ENCODE data around the gene ITGAL. TPM values are rescaled to one million over a fixed set of nuclear protein-coding genes. Genes with fewer than 3 reads are reported as not detected.

ITGAL gene
- total RNA-seq, 1 experiment from 2014 or later, result not detected

DNA sequence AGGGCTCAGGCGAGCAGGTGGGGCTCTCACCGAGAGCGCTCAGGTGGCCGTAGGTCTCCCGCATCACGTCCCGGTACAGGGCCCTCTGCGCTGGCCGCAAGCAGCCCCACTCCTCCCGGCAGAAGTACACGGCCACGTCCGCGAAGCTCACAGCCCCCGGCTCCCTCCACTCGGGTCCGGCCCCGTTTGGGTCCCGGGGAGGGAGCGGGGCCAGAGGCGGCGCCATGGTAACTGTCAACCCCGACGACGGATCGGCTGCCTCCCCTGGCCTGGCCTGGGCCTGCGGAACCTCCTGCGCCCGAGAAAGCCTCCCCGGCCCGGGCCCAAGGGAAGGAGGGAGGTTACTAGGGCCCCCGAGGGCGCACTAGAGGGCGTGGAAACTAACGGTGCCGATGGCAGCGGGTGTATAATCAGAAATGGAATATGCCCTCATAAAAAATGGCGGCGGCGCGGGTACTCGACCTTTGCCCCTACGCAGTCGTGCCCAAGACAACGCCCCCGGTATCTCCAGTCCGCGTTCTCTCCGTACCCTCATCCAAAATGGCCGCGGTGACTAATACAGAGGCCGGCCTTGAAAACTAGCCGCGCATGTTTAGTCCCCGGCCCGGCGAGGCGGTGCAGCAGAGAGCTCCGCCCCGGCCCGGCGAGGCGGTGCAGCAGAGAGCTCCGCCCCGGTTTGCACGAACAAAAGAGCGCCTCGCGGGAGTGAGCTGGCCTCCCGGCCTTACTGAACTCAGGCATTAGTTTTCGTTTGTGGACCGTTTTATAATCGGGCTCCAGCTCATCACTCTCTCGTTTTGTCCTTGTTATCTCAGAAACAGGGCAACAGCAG is 85.6 kb downstream of the ITGAL start, which contains the start of gene ZNF764:
TSS of gene ZNF764 (minus strand) at position 418 of the 832 bp plus-strand sequence. CDS start at position 226, 192 bp downstream.
- DNase-seq (ENCODE audit: unreplicated experiment), result peak; percentile 99
- H3K36me3 Mint-ChIP-seq (ENCODE audit: insufficient read depth, unreplicated experiment), result peaks cover 29% of the 10 kb centered on the region
- TF ChIP-seq, protein P1, sequence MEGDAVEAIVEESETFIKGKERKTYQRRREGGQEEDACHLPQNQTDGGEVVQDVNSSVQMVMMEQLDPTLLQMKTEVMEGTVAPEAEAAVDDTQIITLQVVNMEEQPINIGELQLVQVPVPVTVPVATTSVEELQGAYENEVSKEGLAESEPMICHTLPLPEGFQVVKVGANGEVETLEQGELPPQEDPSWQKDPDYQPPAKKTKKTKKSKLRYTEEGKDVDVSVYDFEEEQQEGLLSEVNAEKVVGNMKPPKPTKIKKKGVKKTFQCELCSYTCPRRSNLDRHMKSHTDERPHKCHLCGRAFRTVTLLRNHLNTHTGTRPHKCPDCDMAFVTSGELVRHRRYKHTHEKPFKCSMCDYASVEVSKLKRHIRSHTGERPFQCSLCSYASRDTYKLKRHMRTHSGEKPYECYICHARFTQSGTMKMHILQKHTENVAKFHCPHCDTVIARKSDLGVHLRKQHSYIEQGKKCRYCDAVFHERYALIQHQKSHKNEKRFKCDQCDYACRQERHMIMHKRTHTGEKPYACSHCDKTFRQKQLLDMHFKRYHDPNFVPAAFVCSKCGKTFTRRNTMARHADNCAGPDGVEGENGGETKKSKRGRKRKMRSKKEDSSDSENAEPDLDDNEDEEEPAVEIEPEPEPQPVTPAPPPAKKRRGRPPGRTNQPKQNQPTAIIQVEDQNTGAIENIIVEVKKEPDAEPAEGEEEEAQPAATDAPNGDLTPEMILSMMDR (IDR thresholded peaks at IDR 0.05; ENCODE audit: unreplicated experiment), result no peak
- intact Hi-C loops (cut with micrococcal nuclease), result loop anchor here (1.0 kb wide), 2 partner anchors 23 to 27 kb away; partner anchors contain the start of gene ZNF785
- peak within 1 kb of the TSS; percentile 77 for H3K4me3 Mint-ChIP-seq (ENCODE audit: unreplicated experiment)
- ChIA-PET CTCF (interaction anchor here (0.5 to 3.2 kb wide), 13 partner anchors 8 to 1310 kb away, joined by 3 to 28 read pairs (median 3); partner anchors contain the start of genes DCTPP1 and ZNF747), POLR2A (interaction anchor here (0.6 to 4.5 kb wide), 25 partner anchors 9 to 745 kb away, joined by 3 to 104 read pairs (median 4); partner anchors contain the start of genes DCTPP1, FBRS, SEPHS2 and ZNF688)
- BruUV-seq (replicated peaks), result TSS peak; percentile 50
- H3K27ac Mint-ChIP-seq (ENCODE audit: low read depth, unreplicated experiment), result peak within 1 kb of the TSS; percentile 79
- H3K27me3 Mint-ChIP-seq (ENCODE audit: insufficient read depth, unreplicated experiment), result no peaks in the 10 kb centered on the region
- H3K9me3 Mint-ChIP-seq (ENCODE audit: unreplicated experiment), result no peaks in the 10 kb centered on the region
- peaks cover 5% of the 10 kb centered on the region for H3K4me1 Mint-ChIP-seq (ENCODE audit: insufficient read depth, unreplicated experiment)

DNA sequence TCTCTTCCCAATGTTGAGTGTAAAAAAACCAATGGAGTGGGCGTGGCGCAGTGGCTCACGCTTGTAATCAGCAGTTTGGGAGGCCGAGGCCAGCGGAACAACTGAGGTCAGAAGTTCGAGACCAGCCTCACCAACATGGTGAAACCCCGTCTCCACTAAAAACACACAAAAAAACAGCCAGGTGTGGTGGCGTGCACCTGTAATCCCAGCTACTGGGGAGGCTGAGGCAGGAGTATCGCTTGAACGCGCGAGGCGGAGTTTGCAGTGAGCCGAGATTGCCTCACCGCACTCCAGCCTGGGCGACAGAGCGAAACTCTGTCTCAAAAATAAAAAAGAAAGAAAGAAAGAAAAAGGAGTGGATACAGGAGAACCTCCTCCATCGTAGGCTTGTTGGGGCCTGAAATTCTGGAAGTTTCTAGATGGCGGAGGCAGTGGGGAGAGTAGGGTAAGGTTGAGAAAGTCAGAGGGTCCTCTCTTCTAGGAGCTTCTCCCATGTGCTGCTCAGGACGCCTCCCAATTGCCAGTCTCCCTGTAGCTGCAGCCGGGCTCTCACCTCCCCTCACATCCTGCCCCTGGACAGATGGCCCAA is 86.3 kb downstream of the ITGAL start:
- TF ChIP-seq, protein P1 (IDR thresholded peaks at IDR 0.05; ENCODE audit: unreplicated experiment), result no peak
- Mint-ChIP-seq H3K9me3 (ENCODE audit: unreplicated experiment) (no peaks in the 10 kb centered on the region), H3K36me3 (ENCODE audit: insufficient read depth, unreplicated experiment) (peaks cover 22% of the 10 kb centered on the region), H3K27me3 (ENCODE audit: insufficient read depth, unreplicated experiment) (no peaks in the 10 kb centered on the region), H3K4me3 (ENCODE audit: unreplicated experiment) (peak overlapping the region; percentile 77), H3K27ac (ENCODE audit: low read depth, unreplicated experiment) (no peak overlapping the region), H3K4me1 (ENCODE audit: insufficient read depth, unreplicated experiment) (peaks cover 5% of the 10 kb centered on the region)
- ChIA-PET CTCF (interaction anchor here (0.5 to 3.2 kb wide), 6 partner anchors 10 to 129 kb away, joined by 3 to 28 read pairs (median 8); partner anchors contain the start of genes DCTPP1 and ZNF747), POLR2A (interaction anchor here (0.6 to 4.5 kb wide), 20 partner anchors 8 to 745 kb away, joined by 3 to 104 read pairs (median 4); partner anchors contain the start of genes DCTPP1, FBRS, ZNF688 and ZNF689)
- intact Hi-C loops (cut with micrococcal nuclease), result loop anchor here (1.0 kb wide), 2 partner anchors 24 to 26 kb away; partner anchors contain the start of gene ZNF785
- DNase-seq (ENCODE audit: unreplicated experiment), result no peak
- BruUV-seq (replicated peaks), result no TSS peak

DNA sequence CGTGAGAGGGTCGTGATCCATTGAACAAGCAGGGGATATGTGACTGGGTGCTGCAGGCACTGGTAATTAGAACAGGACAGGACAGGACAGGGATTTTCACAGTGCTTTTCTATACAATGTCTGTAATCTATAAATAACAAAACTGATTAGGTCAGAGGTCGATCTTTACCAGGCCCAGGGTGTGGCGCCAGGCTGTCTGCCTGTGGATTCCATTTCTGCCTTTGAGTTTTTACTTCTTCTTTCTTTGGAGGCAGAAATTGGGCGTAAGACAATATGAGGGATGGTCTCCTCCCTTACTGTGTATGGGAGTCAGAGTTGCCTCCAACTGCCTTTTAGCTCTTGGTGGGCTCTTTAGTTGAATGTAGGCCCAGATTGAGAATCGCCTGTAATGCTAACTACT is 87.1 kb downstream of the ITGAL start:
- Mint-ChIP-seq H3K9me3 (ENCODE audit: unreplicated experiment) (no peaks in the 10 kb centered on the region), H3K4me1 (ENCODE audit: insufficient read depth, unreplicated experiment) (peaks cover 5% of the 10 kb centered on the region), H3K27me3 (ENCODE audit: insufficient read depth, unreplicated experiment) (no peaks in the 10 kb centered on the region), H3K4me3 (ENCODE audit: unreplicated experiment) (peak overlapping the region; percentile 45), H3K36me3 (ENCODE audit: insufficient read depth, unreplicated experiment) (peaks cover 14% of the 10 kb centered on the region), H3K27ac (ENCODE audit: low read depth, unreplicated experiment) (no peak overlapping the region)
- ChIA-PET CTCF (interaction anchor here (3.2 kb wide), 1 partner anchor 25 kb away, joined by 28 read pairs; the partner anchor contains the start of gene ZNF747), POLR2A (interaction anchor here (1.3 to 4.5 kb wide), 4 partner anchors 8 to 69 kb away, joined by 3 to 104 read pairs (median 36); partner anchors contain the start of genes ZNF688 and ZNF747)
- TF ChIP-seq, protein P1 (IDR thresholded peaks at IDR 0.05; ENCODE audit: unreplicated experiment), result no peak
- intact Hi-C loops (cut with micrococcal nuclease), result no loop called here
- DNase-seq (ENCODE audit: unreplicated experiment), result no peak
- no TSS peak for BruUV-seq (replicated peaks)

All from MCF 10A (cell line).